GM12878 (cell line): ENCODE data around the gene CNTNAP5. TPM values are rescaled to one million over a fixed set of nuclear protein-coding genes. Genes with fewer than 3 reads are reported as not detected.

Source experiments
- ATAC-seq: fragments of 200-7000 bp; cut with Tn5 transposase; 3 replicates; pipeline ENCODE4 v1.9.1; 2020; ENCODE audit warnings: mild to moderate bottlenecking, moderate library complexity
- BruUV-seq: library from RNA; stranded (reverse); fragments of 400-500 nt; replicated peaks from 2 replicates; lab custom pipeline; 2021; lab: Mats Ljungman, UMichigan
- CTCF ChIA-PET: fragments of 300-600 bp; sonication (Branson Sonifier 250); formaldehyde crosslinking; extraction: SDS; loops from one replicate; lab custom pipeline; 2021; ENCODE audit warnings: inconsistent platforms; lab: Yijun Ruan, JAX
- POLR2A ChIA-PET: fragments of 350-600 bp; formaldehyde crosslinking; extraction: SDS; loops from one replicate; lab custom pipeline; 2021; ENCODE audit warnings: inconsistent platforms; lab: Charles Lee
- RAD21 ChIA-PET: fragments of 300-600 bp; sonication (Branson Sonifier 250); formaldehyde crosslinking; loops from one replicate; lab custom pipeline; 2023; ENCODE audit warnings: antibody characterized with exemption; ENCODE audit not compliant: unreplicated experiment; lab: Charles Lee
- SMC1A ChIA-PET: fragments of 300-600 bp; sonication (Branson Sonifier 250); formaldehyde crosslinking; loops from one replicate; lab custom pipeline; 2023; ENCODE audit not compliant: unreplicated experiment, uncharacterized antibody; lab: Charles Lee
- DNase-seq: peaks from one replicate; pipeline ENCODE4 v3.0.0-alpha.2; 2011; ENCODE audit warnings: low read depth, low spot score
- FAIRE-seq: peaks from 3 replicates; lab custom pipeline; 2011; peaks lifted over from hg19 to GRCh38; lab: Jason Lieb, UNC
- H2AFZ ChIP-seq: 2 replicates; pipeline ENCODE4 v1.6.0; 2011; ENCODE audit warnings: low read depth, low read length, control low read depth; ENCODE audit not compliant: control insufficient read depth
- H3K27ac ChIP-seq: 2 replicates; pipeline ENCODE4 v1.5.1; 2011; ENCODE audit warnings: control low read depth; ENCODE audit not compliant: control insufficient read depth, insufficient read depth
- H3K27me3 ChIP-seq, 2 experiments: replicated peaks in 1 of 2; 2 replicates each; pipeline versions ENCODE4 v1.6.0 to v1.6.1; 2011; ENCODE audit warnings: low read length in 1 of 2; ENCODE audit not compliant: control insufficient read depth in 2 of 2, insufficient read depth in 2 of 2
- H3K36me3 ChIP-seq, 2 experiments: 2 replicates each; pipeline ENCODE4 v1.5.1; 2011; ENCODE audit warnings: low read length in 1 of 2; ENCODE audit not compliant: control insufficient read depth in 2 of 2, insufficient read depth in 2 of 2
- H3K4me1 ChIP-seq: 2 replicates; pipeline ENCODE4 v1.6.1; 2011; ENCODE audit warnings: mild to moderate bottlenecking, low read length, moderate library complexity, mixed read lengths; ENCODE audit not compliant: control insufficient read depth, insufficient read depth
- H3K4me2 ChIP-seq: 2 replicates; pipeline ENCODE4 v1.6.0; 2011; ENCODE audit warnings: control low read depth; ENCODE audit not compliant: control insufficient read depth, insufficient read depth
- H3K4me3 ChIP-seq: fragments of 200-600 bp; sonication (generic); 2 replicates; pipeline ENCODE4 v1.5.1; 2016
- H3K79me2 ChIP-seq: 2 replicates; pipeline ENCODE4 v1.6.0; 2011; ENCODE audit warnings: low read length; ENCODE audit not compliant: control insufficient read depth, insufficient read depth
- H3K9ac ChIP-seq: 2 replicates; pipeline ENCODE4 v1.8.0; 2011; ENCODE audit warnings: low read length, control low read depth, mixed read lengths; ENCODE audit not compliant: control insufficient read depth, insufficient read depth
- H3K9me3 ChIP-seq: replicated peaks from 3 replicates; pipeline ENCODE4 v1.5.1; 2011; ENCODE audit warnings: mild to moderate bottlenecking, low read length; ENCODE audit not compliant: control insufficient read depth, insufficient read depth
- H4K20me1 ChIP-seq: 2 replicates; pipeline ENCODE4 v1.6.0; 2011; ENCODE audit not compliant: control insufficient read depth, insufficient read depth
- CHD2 ChIP-seq: IDR thresholded peaks from 2 replicates; pipeline ENCODE4 v1.6.1; 2011; ENCODE audit warnings: low read depth, low read length, improper control_type of control experiment, borderline replicate concordance
- IKZF1 ChIP-seq: fragments of 450-650 bp; conservative IDR thresholded peaks from 2 replicates; pipeline ENCODE4 v1.6.1; 2017; ENCODE audit warnings: antibody characterized with exemption, mild to moderate bottlenecking
- PBX3 ChIP-seq: IDR thresholded peaks from 2 replicates; pipeline ENCODE4 v1.6.1; 2011; ENCODE audit warnings: mild to moderate bottlenecking, low read depth, low read length, moderate library complexity; ENCODE audit not compliant: insufficient replicate concordance
- USF1 ChIP-seq: IDR thresholded peaks from 2 replicates; pipeline ENCODE4 v1.6.1; 2011; ENCODE audit warnings: borderline replicate concordance, low read depth, mild to moderate bottlenecking, moderate library complexity, mixed read lengths, low read length; ENCODE audit not compliant: insufficient read depth; ENCODE audit errors: extremely low read length
- WGBS: methylation state at CpG from one replicate; pipeline ENCODE4 v1.1.6; 2016; ENCODE audit warnings: low lambda C conversion rate; ENCODE audit not compliant: insufficient replicate concordance, insufficient coverage; ENCODE audit errors: missing lambda C conversion rate; 5-methylcytosine and 5-hydroxymethylcytosine counted together
- in situ Hi-C: fragments of 300-500 bp; cut with MboI; formaldehyde crosslinking; loops from 9 replicates; pipeline ENCODE4 v1.14.3; 2018; ENCODE audit warnings: mixed read lengths
- intact Hi-C: fragments of 100-400 bp; cut with micrococcal nuclease; formaldehyde crosslinking; loops from one replicate; pipeline ENCODE4 v1.14.2; 2022; ENCODE audit not compliant: unreplicated experiment
- polyA plus RNA-seq, 11 experiments: library from polyadenylated mRNA; depleted of rRNA in 4 of 11; unstranded in 6 of 11; stranded (reverse) in 5 of 11; fragments of >200 nt; fragmentation: Nextera tagmentation in 4 of 11; fragmentation: Illumina TruSeq in 1 of 11; extraction: Ambion mirVana in 4 of 11; extraction: Trizol in 1 of 11; gene quantifications; 1 replicate in 1 of 11; 2 replicates in 10 of 11; pipeline versions ENCODE4 v1.2.1 to v1.2.3, GENCODE V29; 2011 to 2016; ENCODE audit warnings: inconsistent platforms in 2 of 11, missing spikeins in 2 of 11, low read depth in 1 of 11
- total RNA-seq, 4 experiments: library from RNA; depleted of rRNA in 3 of 4; stranded (reverse); fragments of >200 nt in 3 of 4; fragmentation: Illumina TruSeq in 1 of 4; extraction: Trizol in 1 of 4; gene quantifications; 2 replicates each; pipeline versions ENCODE4 v1.2.1 to v1.2.3, GENCODE V29; 2013 to 2021
- TF ChIP-seq, protein P1 (sequence below): fragments of 150-350 bp; IDR thresholded peaks from 2 replicates; pipeline ENCODE4 v1.6.1; 2014; ENCODE audit warnings: mild to moderate bottlenecking, low read depth, low read length

CNTNAP5 gene
- total and polyA plus RNA-seq, 10 of the 15 experiments (the other 5 are each of a cell fraction or from before 2014, with no cell fraction given) = not detected

DNA sequence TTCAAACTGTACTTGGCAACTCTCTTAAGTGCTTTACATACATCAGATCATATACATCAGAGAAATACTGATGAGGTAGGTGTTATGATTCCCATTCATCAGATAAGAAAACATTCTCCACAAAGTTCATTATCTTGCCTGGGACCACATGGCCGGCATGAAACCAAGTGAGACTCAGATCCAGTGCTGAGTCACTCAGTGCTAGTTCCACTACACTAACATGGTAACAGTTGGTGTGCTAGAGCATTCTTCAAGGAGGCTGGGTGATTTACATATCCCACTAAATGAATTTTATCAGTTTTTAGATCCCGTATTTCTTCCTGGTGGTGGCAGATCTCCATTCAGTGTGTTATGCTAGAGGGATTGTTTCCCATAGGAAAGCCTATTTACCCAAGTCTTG is 772.0 kb downstream of the CNTNAP5 start:
- intact Hi-C loops (no loop called here), in situ Hi-C loops (no loop called here)
- RAD21 ChIA-PET = no interaction called here
- CTCF ChIA-PET = no interaction called here
- Histone ChIP-seq H3K4me3 (no peak overlapping the region), H3K9me3 (no peaks in the 10 kb centered on the region), H3K4me1 (no peaks in the 10 kb centered on the region), H3K27me3 (no peaks in the 10 kb centered on the region), H3K27ac (no peak overlapping the region), H4K20me1 (no peaks in the 10 kb centered on the region), H3K9ac (no peak overlapping the region), H3K4me2 (no peak overlapping the region), H3K36me3 (no peaks in the 10 kb centered on the region), H3K79me2 (no peaks in the 10 kb centered on the region), H2AFZ (no peak overlapping the region)
- ATAC-seq (no peak), FAIRE-seq (no peak), DNase-seq (no peak)
- TF ChIP-seq PBX3 = no peak
- TF ChIP-seq USF1 = no peak
- TF ChIP-seq CHD2 = no peak
- TF ChIP-seq, protein P1, sequence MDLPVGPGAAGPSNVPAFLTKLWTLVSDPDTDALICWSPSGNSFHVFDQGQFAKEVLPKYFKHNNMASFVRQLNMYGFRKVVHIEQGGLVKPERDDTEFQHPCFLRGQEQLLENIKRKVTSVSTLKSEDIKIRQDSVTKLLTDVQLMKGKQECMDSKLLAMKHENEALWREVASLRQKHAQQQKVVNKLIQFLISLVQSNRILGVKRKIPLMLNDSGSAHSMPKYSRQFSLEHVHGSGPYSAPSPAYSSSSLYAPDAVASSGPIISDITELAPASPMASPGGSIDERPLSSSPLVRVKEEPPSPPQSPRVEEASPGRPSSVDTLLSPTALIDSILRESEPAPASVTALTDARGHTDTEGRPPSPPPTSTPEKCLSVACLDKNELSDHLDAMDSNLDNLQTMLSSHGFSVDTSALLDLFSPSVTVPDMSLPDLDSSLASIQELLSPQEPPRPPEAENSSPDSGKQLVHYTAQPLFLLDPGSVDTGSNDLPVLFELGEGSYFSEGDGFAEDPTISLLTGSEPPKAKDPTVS = no peak
- TF ChIP-seq IKZF1 = no peak
- POLR2A ChIA-PET = no interaction called here
- no TSS peak for BruUV-seq
- SMC1A ChIA-PET = no interaction called here
- WGBS = 0% methylated on average over 2 of the region's 2 CpGs
